ENCODE measurements around the gene GRID2. TPM values are rescaled to one million over a fixed set of nuclear protein-coding genes. Genes with fewer than 3 reads are reported as not detected.

Gene GRID2
- total RNA-seq, 3 donors from 2014 or later: under 0.01 TPM

- intact Hi-C loops (cut with DNase I; ENCODE audit: low total_unique reads): no loop called here
- Histone ChIP-seq H3K36me3 (no peaks in the 10 kb centered on the region), H3K27ac (no peak overlapping the region), H3K27me3 (no peaks in the 10 kb centered on the region), H3K9me3 (peaks cover 0 to 8% of the 10 kb centered on the region in 2 donors), H3K4me1 (no peaks in the 10 kb centered on the region), H3K4me3 (no peak overlapping the region)
- no peak for DNase-seq (ENCODE audit: low spot score in 2 of 2)
- TF ChIP-seq CTCF (IDR thresholded peaks at IDR 0.05): no peak
- no peak for TF ChIP-seq POLR2A (IDR thresholded peaks at IDR 0.05)
- no peak for TF ChIP-seq POLR2AphosphoS5 (IDR thresholded peaks at IDR 0.05)
Observed at GRCh38 chr4:93320356-93320755, 1016.6 kb downstream of the GRID2 start.

- H3K36me3 ChIP-seq: no peaks in the 10 kb centered on the region
- no peak overlapping the region for H3K4me3 ChIP-seq
- no peak for DNase-seq (ENCODE audit: low spot score in 2 of 2)
- no peaks in the 10 kb centered on the region for H3K4me1 ChIP-seq
- TF ChIP-seq POLR2A (IDR thresholded peaks at IDR 0.05) (no peak), CTCF (IDR thresholded peaks at IDR 0.05) (no peak), POLR2AphosphoS5 (IDR thresholded peaks at IDR 0.05) (no peak)
- H3K27me3 ChIP-seq: no peaks in the 10 kb centered on the region
- no peak overlapping the region for H3K27ac ChIP-seq
- intact Hi-C loops (cut with DNase I; ENCODE audit: low total_unique reads): no loop called here
- peaks cover 0 to 8% of the 10 kb centered on the region in 2 donors for H3K9me3 ChIP-seq
Observed at GRCh38 chr4:93327346-93327745, 1023.6 kb downstream of the GRID2 start.

GRCh38 chr4:93334003-93334402 lies 1030.2 kb downstream of the GRID2 start:
- TF ChIP-seq POLR2A (IDR thresholded peaks at IDR 0.05): no peak
- TF ChIP-seq CTCF (IDR thresholded peaks at IDR 0.05): no peak
- no peak for TF ChIP-seq POLR2AphosphoS5 (IDR thresholded peaks at IDR 0.05)
- H3K27ac ChIP-seq: no peak overlapping the region
- H3K36me3 ChIP-seq: no peaks in the 10 kb centered on the region
- no peak for DNase-seq (ENCODE audit: low spot score in 2 of 2)
- H3K9me3 ChIP-seq: no peaks in the 10 kb centered on the region
- H3K4me1 ChIP-seq: no peaks in the 10 kb centered on the region
- intact Hi-C loops (cut with DNase I; ENCODE audit: low total_unique reads): no loop called here
- no peaks in the 10 kb centered on the region for H3K27me3 ChIP-seq
- H3K4me3 ChIP-seq: no peak overlapping the region

GRCh38 chr4:93337196-93337595 lies 1033.4 kb downstream of the GRID2 start:
- Histone ChIP-seq H3K4me1 (no peaks in the 10 kb centered on the region), H3K27me3 (no peaks in the 10 kb centered on the region), H3K9me3 (no peaks in the 10 kb centered on the region), H3K4me3 (no peak overlapping the region), H3K27ac (no peak overlapping the region), H3K36me3 (no peaks in the 10 kb centered on the region)
- DNase-seq (ENCODE audit: low spot score in 2 of 2): no peak
- intact Hi-C loops (cut with DNase I; ENCODE audit: low total_unique reads): no loop called here
- no peak for TF ChIP-seq POLR2A (IDR thresholded peaks at IDR 0.05)
- TF ChIP-seq CTCF (IDR thresholded peaks at IDR 0.05): no peak
- TF ChIP-seq POLR2AphosphoS5 (IDR thresholded peaks at IDR 0.05): no peak

GRCh38 chr4:93342738-93343137 lies 1039.0 kb downstream of the GRID2 start:
- intact Hi-C loops (cut with DNase I; ENCODE audit: low total_unique reads): no loop called here
- DNase-seq (ENCODE audit: low spot score in 2 of 2): no peak
- H3K27me3 ChIP-seq: no peaks in the 10 kb centered on the region

More at GRCh38 chr4:93342738-93343137, 1039.0 kb downstream of the GRID2 start:
- H3K4me3 ChIP-seq: no peak overlapping the region
- TF ChIP-seq POLR2A (IDR thresholded peaks at IDR 0.05) (no peak), CTCF (IDR thresholded peaks at IDR 0.05) (no peak), POLR2AphosphoS5 (IDR thresholded peaks at IDR 0.05) (no peak)
- H3K36me3 ChIP-seq: no peaks in the 10 kb centered on the region
- no peaks in the 10 kb centered on the region for H3K4me1 ChIP-seq
- no peak overlapping the region for H3K27ac ChIP-seq
- no peaks in the 10 kb centered on the region for H3K9me3 ChIP-seq

All from breast epithelium (tissue), 4 donors.